HEK293 (cell line): ENCODE data around the gene TANGO2.

ENCODE experiments used
- GLIS2 ChIP-seq: fragments of 450-650 bp; formaldehyde crosslinking; IDR thresholded peaks from 2 replicates; pipeline ENCODE4 v1.5.1; 2016; ENCODE audit warnings: missing biosample characterization, missing genetic modification characterization
- HOXD13 ChIP-seq: sonication (generic); formaldehyde crosslinking; IDR thresholded peaks from 2 replicates; pipeline ENCODE4 v1.8.0; 2022; ENCODE audit warnings: missing genetic modification reagents, borderline replicate concordance
- KLF1 ChIP-seq: fragments of 450-650 bp; formaldehyde crosslinking; IDR thresholded peaks from 2 replicates; pipeline ENCODE4 v1.5.1; 2016; ENCODE audit warnings: missing biosample characterization, missing genetic modification characterization
- MZF1 ChIP-seq: fragments of 450-650 bp; formaldehyde crosslinking; IDR thresholded peaks from 2 replicates; pipeline ENCODE4 v1.5.1; 2017; ENCODE audit warnings: missing biosample characterization, missing genetic modification characterization, borderline replicate concordance
- REST ChIP-seq: fragments of 450-650 bp; formaldehyde crosslinking; IDR thresholded peaks from 2 replicates; pipeline ENCODE4 v1.5.1; 2016; ENCODE audit warnings: missing biosample characterization, missing genetic modification characterization
- SETDB1 ChIP-seq: IDR thresholded peaks from one replicate; pipeline ENCODE4 v1.6.1; 2017; ENCODE audit warnings: mild to moderate bottlenecking, low read length, moderate library complexity, mixed read lengths; ENCODE audit not compliant: insufficient read length
- TSHZ1 ChIP-seq: fragments of 450-650 bp; formaldehyde crosslinking; IDR thresholded peaks from 2 replicates; pipeline ENCODE4 v1.5.1; 2016; ENCODE audit warnings: missing biosample characterization, missing genetic modification characterization, borderline replicate concordance
- WT1 ChIP-seq: fragments of 450-650 bp; formaldehyde crosslinking; IDR thresholded peaks from 2 replicates; pipeline ENCODE4 v1.5.1; 2016; ENCODE audit warnings: missing biosample characterization, missing genetic modification characterization
- ZBTB44 ChIP-seq: fragments of 450-650 bp; IDR thresholded peaks from 2 replicates; pipeline ENCODE4 v1.5.1; 2018; ENCODE audit warnings: missing biosample characterization, mild to moderate bottlenecking, missing genetic modification characterization
- ZBTB48 ChIP-seq: fragments of 450-650 bp; formaldehyde crosslinking; IDR thresholded peaks from 2 replicates; pipeline ENCODE4 v1.5.1; 2016; ENCODE audit warnings: missing biosample characterization, missing genetic modification characterization
- ZFP69B ChIP-seq: fragments of 450-650 bp; formaldehyde crosslinking; IDR thresholded peaks from 2 replicates; pipeline ENCODE4 v1.5.1; 2016; ENCODE audit warnings: missing biosample characterization, missing genetic modification characterization
- ZNF19 ChIP-seq: fragments of 450-650 bp; formaldehyde crosslinking; IDR thresholded peaks from 2 replicates; pipeline ENCODE4; 2016; ENCODE audit warnings: missing biosample characterization, missing genetic modification characterization, low read depth
- ZNF24 ChIP-seq: fragments of 450-650 bp; formaldehyde crosslinking; IDR thresholded peaks from 2 replicates; pipeline ENCODE4 v1.5.1; 2016; ENCODE audit warnings: missing biosample characterization, missing genetic modification characterization
- ZNF394 ChIP-seq: fragments of 450-650 bp; formaldehyde crosslinking; IDR thresholded peaks from 2 replicates; pipeline ENCODE4 v1.5.1; 2016; ENCODE audit warnings: missing biosample characterization, missing genetic modification characterization, mild to moderate bottlenecking, moderate library complexity, borderline replicate concordance
- ZNF404 ChIP-seq: fragments of 450-650 bp; formaldehyde crosslinking; IDR thresholded peaks from 2 replicates; pipeline ENCODE4 v1.5.1; 2017; ENCODE audit warnings: missing biosample characterization, missing genetic modification characterization
- ZNF48 ChIP-seq: fragments of 450-650 bp; formaldehyde crosslinking; IDR thresholded peaks from 2 replicates; pipeline ENCODE4 v1.5.1; 2016; ENCODE audit warnings: missing biosample characterization, missing genetic modification characterization
- ZNF585B ChIP-seq: fragments of 450-650 bp; formaldehyde crosslinking; IDR thresholded peaks from 2 replicates; pipeline ENCODE4 v1.5.1; 2016; ENCODE audit warnings: missing biosample characterization, missing genetic modification characterization
- ZNF600 ChIP-seq: fragments of 450-650 bp; formaldehyde crosslinking; IDR thresholded peaks from 2 replicates; pipeline ENCODE4 v1.5.1; 2016; ENCODE audit warnings: missing biosample characterization, missing genetic modification characterization
- ZNF624 ChIP-seq: fragments of 450-650 bp; formaldehyde crosslinking; IDR thresholded peaks from 2 replicates; pipeline ENCODE4 v1.5.1; 2017; ENCODE audit warnings: missing biosample characterization, missing genetic modification characterization
- ZNF629 ChIP-seq: fragments of 450-650 bp; formaldehyde crosslinking; IDR thresholded peaks from 2 replicates; pipeline ENCODE4 v1.5.1; 2017; ENCODE audit warnings: missing biosample characterization, missing genetic modification characterization
- ZNF704 ChIP-seq: fragments of 450-650 bp; formaldehyde crosslinking; IDR thresholded peaks from 2 replicates; pipeline ENCODE4 v1.5.1; 2016; ENCODE audit warnings: missing biosample characterization, missing genetic modification characterization
- ZNF837 ChIP-seq: fragments of 450-650 bp; formaldehyde crosslinking; IDR thresholded peaks from 2 replicates; pipeline ENCODE4 v1.5.1; 2016; ENCODE audit warnings: missing biosample characterization, missing genetic modification characterization
- ZSCAN30 ChIP-seq: fragments of 450-650 bp; IDR thresholded peaks from 2 replicates; pipeline ENCODE4 v1.5.1; 2018; ENCODE audit warnings: missing biosample characterization, mild to moderate bottlenecking, missing genetic modification characterization, moderate library complexity
- TF ChIP-seq, protein P1 (sequence below): fragments of 450-650 bp; formaldehyde crosslinking; IDR thresholded peaks from 2 replicates; pipeline ENCODE4 v1.5.1; 2016; ENCODE audit warnings: missing biosample characterization, missing genetic modification characterization, low read depth
- TF ChIP-seq, protein P2 (sequence below): fragments of 450-650 bp; formaldehyde crosslinking; IDR thresholded peaks from 2 replicates; pipeline ENCODE4 v1.5.1; 2016; ENCODE audit warnings: missing biosample characterization, missing genetic modification characterization

TANGO2 gene

DNA sequence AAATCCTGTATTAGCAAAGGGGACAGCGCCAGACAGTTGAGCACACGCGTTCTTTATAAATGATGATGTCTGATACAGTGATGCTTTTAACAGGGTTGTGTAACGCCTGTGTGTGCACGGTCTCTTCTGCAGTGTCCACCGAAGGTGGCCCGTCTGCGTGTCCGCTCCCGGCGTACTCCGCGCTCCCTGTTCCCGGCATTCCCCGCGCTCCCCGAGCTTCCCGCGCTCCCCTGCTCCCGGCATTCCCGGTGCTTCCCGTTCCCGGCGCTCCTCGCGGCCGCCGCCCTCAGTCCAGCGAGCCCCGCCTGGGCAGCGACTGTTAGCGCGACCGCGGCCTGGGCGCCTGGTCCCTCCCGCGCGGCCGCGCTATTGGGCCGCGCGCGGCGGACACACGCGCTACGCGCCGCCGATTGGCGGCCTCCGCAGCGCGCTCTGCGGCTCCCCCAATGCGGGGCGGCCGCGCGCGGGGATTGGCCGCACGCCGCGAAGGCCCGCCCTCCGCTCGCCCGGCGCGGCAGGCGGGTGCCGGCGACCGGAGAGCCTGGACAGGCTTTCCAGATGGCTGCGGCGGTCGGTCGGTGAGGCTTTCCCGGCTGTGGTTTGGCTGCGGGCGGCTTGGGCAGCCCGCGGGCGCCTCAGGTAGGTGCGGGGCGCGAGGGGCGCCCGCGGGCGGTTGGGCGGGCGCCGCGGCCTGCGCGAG lies 59.0 kb downstream of the TANGO2 start, which contains the start of gene DGCR8 (continued):
- no peak for TF ChIP-seq HOXD13 (CRISPR knock-in tag)
- no peak for TF ChIP-seq MZF1 (tag by site-specific recombination)
- TF ChIP-seq ZSCAN30 (tag by site-specific recombination): peak; percentile 78
- TF ChIP-seq ZNF48 (tag by site-specific recombination): no peak
- TF ChIP-seq ZFP69B (tag by site-specific recombination): 0 out of 2 replicates have a peak, but pooled peaks have one; percentile 36
- TF ChIP-seq, protein P1, sequence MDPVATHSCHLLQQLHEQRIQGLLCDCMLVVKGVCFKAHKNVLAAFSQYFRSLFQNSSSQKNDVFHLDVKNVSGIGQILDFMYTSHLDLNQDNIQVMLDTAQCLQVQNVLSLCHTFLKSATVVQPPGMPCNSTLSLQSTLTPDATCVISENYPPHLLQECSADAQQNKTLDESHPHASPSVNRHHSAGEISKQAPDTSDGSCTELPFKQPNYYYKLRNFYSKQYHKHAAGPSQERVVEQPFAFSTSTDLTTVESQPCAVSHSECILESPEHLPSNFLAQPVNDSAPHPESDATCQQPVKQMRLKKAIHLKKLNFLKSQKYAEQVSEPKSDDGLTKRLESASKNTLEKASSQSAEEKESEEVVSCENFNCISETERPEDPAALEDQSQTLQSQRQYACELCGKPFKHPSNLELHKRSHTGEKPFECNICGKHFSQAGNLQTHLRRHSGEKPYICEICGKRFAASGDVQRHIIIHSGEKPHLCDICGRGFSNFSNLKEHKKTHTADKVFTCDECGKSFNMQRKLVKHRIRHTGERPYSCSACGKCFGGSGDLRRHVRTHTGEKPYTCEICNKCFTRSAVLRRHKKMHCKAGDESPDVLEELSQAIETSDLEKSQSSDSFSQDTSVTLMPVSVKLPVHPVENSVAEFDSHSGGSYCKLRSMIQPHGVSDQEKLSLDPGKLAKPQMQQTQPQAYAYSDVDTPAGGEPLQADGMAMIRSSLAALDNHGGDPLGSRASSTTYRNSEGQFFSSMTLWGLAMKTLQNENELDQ: no peak
- TF ChIP-seq ZNF394 (tag by site-specific recombination): peak; percentile 43; the same call in 1 of the 2 replicates
- TF ChIP-seq WT1 (tag by site-specific recombination): peak; percentile 51
- TF ChIP-seq ZNF24 (tag by site-specific recombination): peak; percentile 55; the same call in 1 of the 2 replicates
- TF ChIP-seq GLIS2 (tag by site-specific recombination): no peak
- TF ChIP-seq ZBTB48 (tag by site-specific recombination): 0 out of 2 replicates have a peak, but pooled peaks have one; percentile 17
- TF ChIP-seq, protein P2, sequence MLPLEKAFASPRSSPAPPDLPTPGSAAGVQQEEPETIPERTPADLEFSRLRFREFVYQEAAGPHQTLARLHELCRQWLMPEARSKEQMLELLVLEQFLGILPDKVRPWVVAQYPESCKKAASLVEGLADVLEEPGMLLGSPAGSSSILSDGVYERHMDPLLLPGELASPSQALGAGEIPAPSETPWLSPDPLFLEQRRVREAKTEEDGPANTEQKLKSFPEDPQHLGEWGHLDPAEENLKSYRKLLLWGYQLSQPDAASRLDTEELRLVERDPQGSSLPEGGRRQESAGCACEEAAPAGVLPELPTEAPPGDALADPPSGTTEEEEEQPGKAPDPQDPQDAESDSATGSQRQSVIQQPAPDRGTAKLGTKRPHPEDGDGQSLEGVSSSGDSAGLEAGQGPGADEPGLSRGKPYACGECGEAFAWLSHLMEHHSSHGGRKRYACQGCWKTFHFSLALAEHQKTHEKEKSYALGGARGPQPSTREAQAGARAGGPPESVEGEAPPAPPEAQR (tag by site-specific recombination): no peak
- no peak for TF ChIP-seq ZBTB44 (tag by site-specific recombination)
- TF ChIP-seq REST (tag by site-specific recombination): peak; percentile 33; the same call in 1 of the 2 replicates
- no peak for TF ChIP-seq SETDB1
- TF ChIP-seq ZNF585B (tag by site-specific recombination): no peak
- peak; percentile 46; the same call in 1 of the 2 replicates for TF ChIP-seq KLF1 (tag by site-specific recombination)
- no peak for TF ChIP-seq ZNF404 (tag by site-specific recombination)
- TF ChIP-seq ZNF624 (tag by site-specific recombination): no peak
- peak; percentile 76 for TF ChIP-seq ZNF629 (tag by site-specific recombination)
- no peak for TF ChIP-seq ZNF704 (tag by site-specific recombination)
- TF ChIP-seq ZNF19 (tag by site-specific recombination): no peak
- TF ChIP-seq ZNF600 (tag by site-specific recombination): no peak
- TF ChIP-seq TSHZ1 (tag by site-specific recombination): no peak
- TF ChIP-seq ZNF837: no peak
